ENCODE measurements around the gene VAPA.

DNA sequence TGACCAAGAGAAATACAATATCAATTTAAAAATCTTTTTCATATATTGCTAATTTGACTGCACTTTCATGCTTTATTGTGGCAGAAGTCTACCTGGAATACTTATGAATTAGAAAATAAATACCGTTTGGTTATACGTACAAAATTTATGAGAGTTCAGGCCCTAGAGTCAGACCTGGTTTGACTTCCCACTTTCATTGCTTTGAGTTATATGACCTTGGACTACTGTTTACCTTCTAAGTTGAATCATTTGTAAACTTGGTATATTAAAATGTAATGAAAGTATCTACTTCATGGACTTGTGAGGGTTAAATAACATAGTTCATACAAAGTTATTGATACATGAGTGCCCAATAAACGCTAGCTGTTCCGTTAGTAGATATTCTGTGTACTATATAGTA, 12.0 kb downstream of the VAPA start:
- TF ChIP-seq, protein P1, sequence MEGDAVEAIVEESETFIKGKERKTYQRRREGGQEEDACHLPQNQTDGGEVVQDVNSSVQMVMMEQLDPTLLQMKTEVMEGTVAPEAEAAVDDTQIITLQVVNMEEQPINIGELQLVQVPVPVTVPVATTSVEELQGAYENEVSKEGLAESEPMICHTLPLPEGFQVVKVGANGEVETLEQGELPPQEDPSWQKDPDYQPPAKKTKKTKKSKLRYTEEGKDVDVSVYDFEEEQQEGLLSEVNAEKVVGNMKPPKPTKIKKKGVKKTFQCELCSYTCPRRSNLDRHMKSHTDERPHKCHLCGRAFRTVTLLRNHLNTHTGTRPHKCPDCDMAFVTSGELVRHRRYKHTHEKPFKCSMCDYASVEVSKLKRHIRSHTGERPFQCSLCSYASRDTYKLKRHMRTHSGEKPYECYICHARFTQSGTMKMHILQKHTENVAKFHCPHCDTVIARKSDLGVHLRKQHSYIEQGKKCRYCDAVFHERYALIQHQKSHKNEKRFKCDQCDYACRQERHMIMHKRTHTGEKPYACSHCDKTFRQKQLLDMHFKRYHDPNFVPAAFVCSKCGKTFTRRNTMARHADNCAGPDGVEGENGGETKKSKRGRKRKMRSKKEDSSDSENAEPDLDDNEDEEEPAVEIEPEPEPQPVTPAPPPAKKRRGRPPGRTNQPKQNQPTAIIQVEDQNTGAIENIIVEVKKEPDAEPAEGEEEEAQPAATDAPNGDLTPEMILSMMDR (IDR thresholded peaks at IDR 0.05), result no peak
- TF ChIP-seq POLR2A (IDR thresholded peaks at IDR 0.05), result no peak

Measured in right lobe of liver (tissue), 4 donors.